CD4-positive, alpha-beta T cell treated with Interferon gamma for 1 hour (primary cell): ENCODE results near the gene FASTKD3.

Experiments used
- DNase-seq: peaks from one replicate; pipeline ENCODE4 v3.0.0-alpha.2; 2020

FASTKD3 gene

GRCh38 chr5:7878381-7878873 is 9.6 kb upstream of the FASTKD3 start:
- DNase-seq: no peak

- no peak for DNase-seq
Measured at GRCh38 chr5:7877851-7878250, 9.0 kb upstream of the FASTKD3 start.

- DNase-seq: no peak
Measured at GRCh38 chr5:7876867-7877266, 8.0 kb upstream of the FASTKD3 start.

- DNase-seq: no peak
Measured at GRCh38 chr5:7875151-7875550, 6.3 kb upstream of the FASTKD3 start.

GRCh38 chr5:7874639-7875038 is 5.8 kb upstream of the FASTKD3 start:
- no peak for DNase-seq

- no peak for DNase-seq
Measured at GRCh38 chr5:7873216-7873615, 4.4 kb upstream of the FASTKD3 start.

- no peak for DNase-seq
Measured at GRCh38 chr5:7872517-7873130, 3.8 kb upstream of the FASTKD3 start.

GRCh38 chr5:7871653-7872052 is 2.8 kb upstream of the FASTKD3 start:
- DNase-seq: no peak

- DNase-seq: no peak
Measured at GRCh38 chr5:7869474-7870136, 774 bp upstream of the FASTKD3 start.

- DNase-seq: no peak
Measured at GRCh38 chr5:7868427-7868772, 431 bp downstream of the FASTKD3 start.

- no peak for DNase-seq
Measured at GRCh38 chr5:7867260-7867659, 1.6 kb downstream of the FASTKD3 start.

GRCh38 chr5:7866196-7866595 is 2.6 kb downstream of the FASTKD3 start:
- DNase-seq: no peak

- DNase-seq: no peak
Measured at GRCh38 chr5:7857926-7858632, 10.8 kb downstream of the FASTKD3 start.

GRCh38 chr5:7857361-7857760 is 11.5 kb downstream of the FASTKD3 start:
- no peak for DNase-seq

- no peak for DNase-seq
Measured at GRCh38 chr5:7856855-7857254, 12.0 kb downstream of the FASTKD3 start.

- no peak for DNase-seq
Measured at GRCh38 chr5:7855611-7856010, 13.2 kb downstream of the FASTKD3 start.

- DNase-seq: no peak
Measured at GRCh38 chr5:7852988-7853387, 15.8 kb downstream of the FASTKD3 start.

- DNase-seq: no peak
Measured at GRCh38 chr5:7852542-7852941, 16.3 kb downstream of the FASTKD3 start.

- no peak for DNase-seq
Measured at GRCh38 chr5:7851617-7852289, 17.1 kb downstream of the FASTKD3 start.

- DNase-seq: no peak
Measured at GRCh38 chr5:7851240-7851592, 17.6 kb downstream of the FASTKD3 start.

- DNase-seq: no peak
Measured at GRCh38 chr5:7850395-7851239, 18.2 kb downstream of the FASTKD3 start, which contains the start of gene CFAP90. Gene CFAP90, minus strand, starts transcription at chr5:7851133. Its CDS starts 112 bp downstream, at chr5:7851021.

GRCh38 chr5:7849681-7850394 is 19.0 kb downstream of the FASTKD3 start:
- no peak for DNase-seq
